GM12874 (cell line): ENCODE measurements around the gene ARHGAP30.
A peak's percentile ranks its signal among the peaks of the same experiment; 100 is the strongest.

ENCODE experiments used
- CTCF ChIP-seq: IDR thresholded peaks from 2 replicates; pipeline ENCODE4 v1.5.1; 2011; ENCODE audit warnings: low read depth, mild to moderate bottlenecking, control low read depth, low read length, moderate library complexity; ENCODE audit not compliant: insufficient read depth

ARHGAP30 gene

GRCh38 chr1:161021165-161021969 is 48.3 kb downstream of the ARHGAP30 start:
- no peak for TF ChIP-seq CTCF

DNA sequence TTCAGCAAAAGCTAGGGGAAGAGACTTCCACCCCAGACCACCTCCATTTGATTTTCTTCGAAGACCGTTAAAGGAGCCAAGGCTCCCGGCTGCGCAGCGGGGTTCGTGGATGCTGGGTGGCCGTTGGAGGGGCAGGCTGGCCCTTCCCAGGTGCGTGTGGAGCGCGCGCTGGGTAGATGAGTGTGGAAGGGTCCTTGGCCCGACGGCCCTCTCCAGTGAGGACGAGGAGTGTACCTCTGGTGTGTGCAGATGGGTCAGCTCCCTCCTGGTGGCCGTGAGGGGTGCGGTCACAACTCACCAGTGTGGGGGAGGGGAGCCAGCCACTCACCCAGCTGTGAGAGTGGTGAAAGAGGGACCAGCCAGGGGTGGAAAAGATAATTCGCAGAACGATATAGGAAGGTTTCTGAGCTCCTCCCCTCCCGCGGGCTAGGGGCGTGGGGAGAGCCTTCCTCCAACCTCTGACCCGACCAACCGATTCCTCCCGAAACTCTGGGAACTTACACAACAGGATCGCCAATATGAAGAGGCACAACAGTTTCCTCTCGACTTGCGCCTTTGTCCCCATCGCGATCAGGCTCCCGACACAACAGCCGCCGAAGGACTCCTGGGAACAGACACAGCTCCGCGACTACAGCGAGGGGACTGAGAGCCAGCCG is 49.1 kb downstream of the ARHGAP30 start, which contains the start of gene F11R:
TSS of gene F11R (minus strand) at position 644 of the 656 bp plus-strand sequence. CDS start at position 565, 79 bp downstream.
- TF ChIP-seq CTCF = peak; percentile 21; the same call in 1 of the 2 replicates

GRCh38 chr1:161019751-161020495 is 49.8 kb downstream of the ARHGAP30 start:
- TF ChIP-seq CTCF = no peak

- no peak for TF ChIP-seq CTCF
Observed at GRCh38 chr1:161018631-161018930, 51.1 kb downstream of the ARHGAP30 start.

DNA sequence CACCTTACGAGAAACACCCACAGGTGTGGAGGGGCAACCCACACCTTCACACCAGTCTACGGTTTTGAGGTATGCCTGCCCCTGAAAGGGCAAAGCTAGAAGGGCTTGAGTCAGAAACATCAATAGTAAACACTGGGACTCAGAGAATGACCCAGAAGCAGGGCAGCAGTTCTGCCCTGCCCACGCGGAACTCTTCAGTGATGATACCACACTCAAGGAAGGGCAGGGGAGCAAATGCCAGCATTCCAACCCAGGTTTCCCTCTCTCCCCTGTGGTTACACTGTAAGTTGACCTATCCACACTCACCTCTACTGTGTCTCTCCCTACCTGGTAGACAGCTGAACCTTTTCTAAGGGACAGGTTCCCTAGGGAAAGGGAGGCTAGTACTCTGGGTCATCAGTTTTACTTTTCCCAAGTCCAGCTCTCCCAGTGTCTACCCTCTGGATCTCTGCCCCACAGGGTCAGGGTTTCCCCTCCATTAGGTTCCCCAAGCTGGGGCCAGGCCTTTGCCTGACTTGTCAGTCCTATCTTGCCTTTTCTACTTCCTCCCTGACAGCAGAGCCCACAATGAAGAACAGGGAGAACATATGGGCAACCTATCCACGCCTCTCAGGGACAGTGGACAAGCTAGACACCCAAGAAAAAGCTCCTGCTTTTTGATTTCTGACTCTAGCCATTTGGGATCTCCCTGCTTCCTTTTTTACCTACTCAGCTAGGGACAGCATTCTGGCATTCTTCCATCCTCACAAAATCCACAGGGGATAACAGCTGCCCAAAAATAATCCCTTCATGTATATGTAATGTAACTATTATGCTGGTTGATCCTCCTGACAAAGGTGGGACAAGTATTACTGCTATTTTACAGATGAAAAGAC is 51.7 kb downstream of the ARHGAP30 start:
- no peak for TF ChIP-seq CTCF

GRCh38 chr1:161013488-161014230 is 56.0 kb downstream of the ARHGAP30 start:
- no peak for TF ChIP-seq CTCF
